Activated gamma-delta T cell treated with Interleukin-2 at 50 U/mL for 16 hours (primary cell): ENCODE data around the gene C22orf15.
A peak's percentile ranks its signal among the peaks of the same experiment; 100 is the strongest.
"Not testable (repeated sequence)": the region's sequence is repeated elsewhere in the genome, so short reads cannot be mapped to it uniquely, and the experiment has no call there.

Experiments used
- DNase-seq: peaks from one replicate; pipeline ENCODE4 v3.0.0-alpha.2; 2020

The C22orf15 gene, protein sequence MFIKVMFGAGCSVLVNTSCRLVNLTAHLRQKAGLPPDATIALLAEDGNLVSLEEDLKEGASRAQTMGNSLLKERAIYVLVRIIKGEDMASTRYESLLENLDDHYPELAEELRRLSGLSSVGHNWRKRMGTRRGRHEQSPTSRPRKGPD

DNA sequence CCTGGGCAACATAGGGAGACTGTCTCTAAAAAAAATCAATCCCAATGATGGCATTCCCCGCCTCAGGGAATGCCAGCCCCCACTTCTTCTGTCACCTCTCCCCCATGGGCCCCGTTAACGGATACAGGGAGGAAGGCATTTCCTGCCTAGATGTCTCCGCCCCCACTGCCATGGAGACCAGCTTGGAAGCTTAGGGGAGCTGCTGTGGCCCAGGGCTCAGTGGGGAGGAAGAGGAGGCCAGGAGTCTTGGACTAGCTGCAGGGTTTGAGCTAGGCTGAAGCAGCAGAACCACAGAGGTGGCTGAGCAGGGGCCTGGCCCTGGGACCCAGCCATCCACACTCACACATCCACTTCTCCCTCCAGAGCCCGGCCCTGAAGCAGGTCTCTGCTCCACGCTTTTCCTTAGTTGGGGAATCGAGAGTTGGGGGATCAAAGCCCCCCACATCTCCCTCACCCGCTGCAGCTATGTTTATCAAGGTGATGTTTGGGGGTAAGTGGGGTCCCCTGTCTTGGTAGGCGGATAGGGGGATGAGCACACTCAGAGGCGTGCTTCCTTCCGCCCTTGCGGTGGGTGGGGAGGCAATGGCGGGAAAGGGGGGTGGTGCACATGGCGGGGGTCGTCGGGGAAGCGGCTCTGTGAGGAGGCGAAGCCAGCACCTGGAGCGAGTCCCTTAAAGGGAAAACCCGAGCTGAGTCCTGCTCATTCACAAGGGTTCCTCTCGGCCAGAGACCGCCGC lies at the start of gene C22orf15:
Gene C22orf15 (plus strand): TSS at position 149 of the 737 bp plus-strand sequence. CDS start 317 bp downstream, at position 466.
- DNase-seq: peak; percentile 19

DNA sequence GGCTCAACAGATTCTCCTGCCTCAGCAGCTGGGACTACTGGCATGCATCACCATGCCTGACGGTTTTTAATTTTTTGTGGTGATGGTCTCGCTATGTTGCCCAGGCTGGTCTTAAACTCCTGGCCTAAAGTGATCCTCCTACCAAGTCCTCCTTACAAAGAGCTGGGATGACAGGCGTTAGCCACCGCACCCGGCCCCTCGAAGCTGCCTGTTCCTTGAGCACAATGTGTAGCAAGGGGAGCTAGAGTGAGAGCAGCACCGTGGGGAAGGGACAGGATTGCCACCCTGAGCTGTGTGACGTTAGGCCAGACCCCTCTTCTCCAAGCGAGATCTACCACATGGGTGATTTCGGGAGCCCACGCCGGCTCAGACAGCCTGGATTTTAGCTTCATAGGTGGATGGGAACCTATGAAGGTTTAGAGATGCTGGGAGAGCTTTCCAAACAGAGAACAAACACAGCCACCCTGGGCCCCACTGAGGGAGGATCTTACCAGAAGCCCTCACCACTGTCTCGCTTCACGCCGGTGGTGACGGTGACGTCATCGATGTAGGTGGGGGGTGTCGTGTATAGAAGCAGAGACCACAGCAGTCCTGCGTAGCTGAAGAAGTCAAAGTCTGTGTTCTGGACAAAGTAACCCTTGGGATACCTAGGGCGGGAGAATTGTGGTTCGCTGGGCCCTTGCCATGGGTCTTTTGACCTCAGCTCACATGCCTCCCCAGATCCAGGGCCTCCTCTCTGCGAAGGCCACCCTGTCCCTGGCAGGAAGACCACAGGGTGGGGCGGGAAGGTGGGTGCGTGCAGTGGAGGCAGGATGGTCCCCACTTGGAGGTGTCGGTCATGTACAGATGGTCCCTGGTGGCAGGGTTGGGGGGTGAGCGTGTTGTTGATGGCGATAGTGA lies 48.8 kb upstream of the C22orf15 start:
- DNase-seq: no peak

DNA sequence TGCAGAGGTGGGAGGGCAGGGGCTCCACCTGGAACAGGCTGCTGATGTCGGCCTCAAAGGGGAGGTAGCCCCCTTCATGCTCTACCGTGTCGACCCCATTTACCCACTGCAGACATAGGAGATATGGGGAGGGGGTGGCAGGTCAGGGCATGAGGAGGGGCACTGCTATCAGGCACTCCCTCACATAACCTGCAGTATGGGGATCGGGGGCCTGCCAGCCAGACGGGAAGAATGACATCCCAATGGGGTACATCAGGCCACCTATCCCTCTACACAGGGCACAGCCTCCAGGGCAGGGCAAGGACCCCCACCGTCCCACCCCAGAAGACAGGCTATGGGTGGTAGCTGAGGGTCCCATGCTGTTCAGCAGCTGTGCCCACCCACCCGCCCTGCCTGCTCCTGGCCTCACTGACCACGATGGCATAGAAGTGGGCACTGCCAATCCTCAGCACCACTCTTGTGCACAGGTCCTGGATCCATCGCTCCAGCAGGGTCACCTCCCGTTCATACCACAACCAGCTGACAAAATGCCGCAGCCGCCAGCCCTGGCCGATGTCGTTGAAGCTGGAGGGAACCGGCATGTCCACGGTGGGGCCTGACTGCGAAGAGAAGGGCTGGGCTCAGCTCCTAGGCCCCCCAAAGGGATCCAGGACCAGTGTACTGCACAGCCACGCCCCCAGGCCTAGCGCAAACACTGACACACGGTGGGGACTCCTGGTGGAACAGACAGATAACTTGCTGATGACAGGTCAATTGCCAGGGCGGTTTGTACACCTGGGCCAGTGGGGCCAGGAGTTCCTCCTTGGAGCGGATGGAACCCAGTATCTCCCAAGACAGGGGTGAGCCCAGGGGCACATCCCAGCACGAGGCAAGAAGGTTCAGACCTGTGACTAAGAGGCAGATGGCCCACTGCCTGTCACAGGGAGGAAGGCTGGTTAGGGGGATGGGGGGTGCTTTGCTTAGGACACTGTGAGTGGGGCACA lies 47.9 kb upstream of the C22orf15 start:
- no peak for DNase-seq

DNA sequence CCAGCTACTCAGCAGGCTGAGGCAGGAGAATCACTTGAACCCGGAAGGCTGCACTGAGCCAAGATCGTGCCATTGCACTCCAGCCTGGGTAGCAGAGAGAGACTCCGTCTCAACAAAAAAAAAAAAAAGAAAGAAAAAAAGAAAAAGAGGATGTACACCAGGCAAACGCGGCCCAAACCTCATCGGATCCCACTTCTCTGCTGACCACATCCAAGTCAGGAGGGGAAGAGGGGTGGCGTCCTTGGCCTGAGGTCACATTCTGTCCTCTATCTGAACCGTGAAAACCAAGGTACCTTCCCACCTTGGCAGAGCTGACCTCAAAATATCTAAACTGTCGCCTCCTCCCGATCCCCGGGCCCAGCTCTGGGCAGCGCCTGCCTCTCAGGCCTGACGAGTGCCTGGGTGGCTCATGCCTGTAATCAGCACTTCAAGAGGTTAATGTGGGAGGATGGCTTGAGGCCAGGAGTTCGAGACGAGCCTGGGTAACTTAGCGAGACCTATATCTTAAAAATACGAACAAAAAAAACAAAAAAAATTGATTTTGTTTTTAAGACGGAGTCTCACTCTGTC lies 46.9 kb upstream of the C22orf15 start:
- no peak for DNase-seq

DNA sequence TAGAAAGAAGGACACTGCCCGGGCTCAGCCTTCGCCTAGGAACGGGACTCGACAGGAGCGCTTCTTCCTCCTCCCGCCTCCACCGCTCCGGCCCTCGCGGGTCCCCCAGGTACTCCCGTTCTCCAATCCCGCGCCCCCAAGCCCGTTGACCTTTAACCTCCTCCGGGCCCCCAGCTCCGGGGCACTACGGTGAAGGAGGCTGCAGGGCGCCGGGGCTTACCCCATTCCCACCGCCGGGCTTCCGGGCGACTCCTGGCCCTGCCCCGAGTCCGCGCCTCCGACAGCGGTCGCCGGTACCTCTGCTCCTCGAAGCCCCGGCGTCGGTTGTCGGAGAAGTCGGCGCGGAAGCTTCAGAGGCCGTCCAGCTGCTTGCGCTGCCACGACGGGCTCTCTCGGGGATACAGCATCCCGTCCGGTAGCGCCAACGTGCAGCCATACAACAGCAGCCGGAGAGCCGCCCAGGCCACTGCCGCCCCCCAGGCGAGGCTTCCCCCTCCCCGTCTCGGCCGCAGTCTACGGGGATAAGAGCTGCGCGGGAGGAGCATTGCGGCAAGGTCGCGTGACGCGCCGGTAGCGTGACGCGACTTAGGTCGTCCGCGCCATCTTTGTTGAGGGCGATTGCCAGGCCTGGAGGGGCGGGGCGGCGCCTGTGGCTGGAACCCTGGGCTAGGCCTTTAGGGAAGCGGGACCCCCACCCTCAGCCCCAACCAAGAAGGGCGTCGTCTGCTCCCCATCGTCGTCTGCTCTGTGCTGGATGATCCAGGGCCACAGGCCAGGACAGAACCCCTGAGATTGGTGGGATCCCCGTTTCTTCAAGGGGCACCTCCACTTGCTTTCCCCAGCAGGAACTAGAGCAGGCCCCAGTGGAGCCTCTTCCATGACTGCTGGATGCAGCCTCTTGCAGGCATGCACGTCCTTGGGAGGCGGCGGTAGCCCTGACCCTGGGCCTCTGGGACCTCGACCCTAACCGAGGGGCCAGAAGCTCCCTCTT lies 45.7 kb upstream of the C22orf15 start:
- DNase-seq: peak; percentile 75

DNA sequence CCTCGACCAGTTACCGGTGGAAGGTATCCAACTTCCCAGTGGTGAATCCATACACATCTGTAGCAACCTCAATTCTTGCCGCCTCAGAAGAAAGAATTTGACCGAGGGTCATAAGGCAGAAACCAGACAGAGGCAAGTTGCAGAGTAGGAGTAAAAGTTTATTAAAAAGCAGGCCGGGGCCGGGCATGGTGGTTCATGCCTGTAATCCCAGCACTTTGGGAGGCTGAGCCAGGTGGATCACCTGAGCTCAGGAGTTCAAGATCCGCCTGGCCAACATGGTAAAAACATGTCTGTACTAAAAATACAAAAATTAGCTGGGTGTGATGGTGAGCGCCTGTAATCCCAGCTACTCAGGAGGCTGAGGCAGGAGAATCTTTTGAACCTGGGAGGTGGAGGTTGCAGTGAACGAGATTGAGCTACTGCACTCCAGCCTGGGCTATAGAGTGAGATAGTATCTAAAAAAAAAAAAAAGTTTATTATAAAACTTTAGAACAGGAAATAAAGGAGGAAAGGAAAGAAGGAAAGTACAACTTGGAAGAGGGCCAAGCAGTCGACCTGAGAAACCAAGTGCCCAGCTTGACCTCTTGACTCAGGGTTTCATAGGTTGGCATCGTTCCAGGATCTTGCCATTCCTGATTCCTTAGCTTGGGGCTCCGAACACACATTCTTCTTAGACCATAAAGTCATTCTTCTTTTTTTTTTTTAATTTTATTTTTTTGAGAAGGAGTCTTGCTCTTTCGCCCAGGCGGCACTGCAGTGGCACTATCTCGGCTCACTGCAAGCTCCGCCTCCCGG lies 44.2 kb upstream of the C22orf15 start:
- no peak for DNase-seq

DNA sequence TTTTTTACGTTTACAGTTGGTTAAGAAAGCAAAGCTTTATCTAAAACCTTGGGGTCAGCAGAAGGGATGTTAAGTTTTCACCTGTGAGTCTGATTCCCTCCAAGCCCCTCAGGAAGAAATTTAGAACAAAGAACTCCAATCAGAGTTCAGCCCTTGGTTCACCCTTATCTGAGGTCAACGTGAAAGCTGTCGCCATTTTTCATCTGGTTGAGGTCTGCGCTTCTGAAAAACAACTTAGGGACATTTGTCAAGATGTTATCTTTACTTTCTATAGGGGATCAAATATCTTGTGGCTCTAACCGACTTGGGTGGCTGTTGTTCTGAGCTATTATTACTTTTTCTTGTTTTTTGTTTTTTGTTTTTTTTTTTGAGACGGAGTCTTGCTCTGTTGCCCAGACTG lies 41.9 kb upstream of the C22orf15 start:
- no peak for DNase-seq

DNA sequence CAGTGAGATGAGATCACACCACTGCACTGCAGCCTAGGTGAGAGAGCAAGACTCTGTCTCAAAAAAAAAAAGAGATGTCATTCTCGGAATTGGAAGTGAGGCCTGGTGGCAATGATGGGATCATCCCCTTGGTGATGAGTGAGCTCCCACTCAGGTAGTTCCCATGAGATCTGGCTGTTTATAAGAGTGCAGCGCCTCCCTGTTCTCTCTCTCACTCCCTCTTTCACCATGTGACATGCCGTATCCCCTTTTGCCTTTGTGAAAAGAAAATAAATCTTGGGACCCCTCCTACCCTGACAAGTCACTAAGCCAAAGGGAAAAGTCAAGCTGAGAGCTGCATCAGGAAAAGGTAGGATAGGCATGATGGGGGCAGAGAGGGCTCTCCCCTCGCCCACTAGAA lies 40.6 kb upstream of the C22orf15 start:
- no peak for DNase-seq

DNA sequence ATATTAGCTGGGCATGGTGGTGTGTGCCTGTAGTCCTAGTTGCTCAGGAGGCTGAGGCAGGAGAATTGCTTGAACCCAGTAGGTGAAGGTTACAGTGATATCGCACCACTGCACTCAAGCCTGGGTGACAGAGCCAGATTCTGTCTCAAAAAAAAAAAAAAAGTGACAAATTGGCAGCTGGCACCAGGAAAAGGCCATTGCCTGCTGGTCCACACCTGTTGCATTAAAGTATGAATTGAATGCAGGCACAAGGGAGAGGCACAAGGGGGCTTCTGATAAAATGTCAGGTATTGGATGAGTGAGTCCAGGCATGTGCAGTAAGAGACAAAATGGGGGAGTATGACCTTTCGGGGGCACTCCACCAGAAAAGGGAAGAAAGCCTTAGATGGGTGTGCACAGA lies 40.1 kb upstream of the C22orf15 start:
- no peak for DNase-seq

DNA sequence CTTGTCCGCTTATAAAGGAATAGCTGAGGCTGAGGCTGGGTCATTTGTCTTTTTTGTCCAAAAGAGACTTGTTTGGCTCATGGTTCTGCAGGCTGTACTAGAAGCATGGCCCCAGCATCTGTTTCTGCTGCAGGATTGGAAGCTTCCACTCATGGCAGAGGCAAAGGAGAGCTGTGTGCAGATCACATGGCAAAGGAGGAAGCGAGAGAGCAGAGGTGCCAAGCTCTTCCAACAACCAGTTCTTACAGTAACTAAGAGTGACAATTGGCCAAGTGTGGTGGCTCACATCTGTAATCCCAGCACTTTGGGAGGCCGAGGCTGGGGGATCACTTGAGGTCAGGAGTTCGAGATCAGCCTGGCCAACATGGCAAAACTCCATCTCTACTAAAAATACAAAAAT lies 34.7 kb upstream of the C22orf15 start:
- DNase-seq: not testable (repeated sequence)

DNA sequence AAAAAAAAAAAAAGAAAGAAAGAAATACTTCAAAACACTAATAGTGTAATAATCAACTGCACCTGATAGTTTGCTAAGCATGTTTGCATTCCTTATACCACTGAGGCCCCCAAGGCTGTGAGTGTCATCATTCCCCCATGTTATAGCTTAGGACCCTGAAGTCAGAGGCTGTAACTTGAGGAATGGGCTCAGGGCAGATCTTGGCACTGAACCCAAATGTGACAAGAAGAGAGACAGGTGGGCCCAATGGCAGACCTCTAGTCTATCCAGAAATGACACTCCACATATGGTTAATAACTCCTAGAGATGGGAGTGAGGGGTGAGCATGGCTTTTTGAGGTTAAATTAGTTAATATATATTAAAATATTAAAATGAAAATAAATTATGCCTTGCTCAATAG lies 25.1 kb upstream of the C22orf15 start:
- no peak for DNase-seq

DNA sequence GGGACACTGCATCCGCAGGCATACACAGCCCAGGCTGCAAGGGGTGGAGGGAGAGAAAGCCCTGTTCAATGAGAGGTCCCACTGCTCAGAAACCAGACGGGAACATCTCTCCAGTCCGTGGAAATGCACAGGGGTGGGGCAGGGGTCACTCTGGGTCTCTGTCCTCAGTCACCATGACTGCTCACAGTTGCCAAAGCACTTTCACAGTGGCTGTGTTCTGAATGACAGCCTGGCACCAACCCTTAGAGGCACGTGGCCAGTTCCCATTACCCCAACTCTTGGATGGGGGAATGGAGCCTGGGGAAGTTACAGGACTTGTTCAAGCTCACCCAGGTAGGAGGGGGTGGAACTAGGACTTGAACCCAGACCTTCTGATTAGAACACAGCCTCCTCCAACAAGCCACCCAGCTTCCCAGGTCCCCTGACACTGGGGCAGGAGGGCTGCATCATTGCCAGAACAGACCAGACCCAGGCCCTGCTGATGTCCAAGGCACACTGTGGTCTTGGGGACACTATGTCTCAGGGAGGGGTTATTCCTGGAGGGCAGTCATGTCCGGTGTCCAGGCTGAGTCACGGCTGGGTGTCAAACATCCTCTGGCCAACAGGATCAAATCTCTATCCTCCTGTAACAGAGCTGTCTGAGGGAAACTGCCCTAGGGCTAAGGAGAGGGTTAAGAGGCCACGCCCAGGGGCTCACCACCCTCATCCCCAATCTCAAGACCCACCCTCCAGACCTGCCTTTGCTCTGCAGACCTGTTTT lies 20.1 kb upstream of the C22orf15 start:
- no peak for DNase-seq

DNA sequence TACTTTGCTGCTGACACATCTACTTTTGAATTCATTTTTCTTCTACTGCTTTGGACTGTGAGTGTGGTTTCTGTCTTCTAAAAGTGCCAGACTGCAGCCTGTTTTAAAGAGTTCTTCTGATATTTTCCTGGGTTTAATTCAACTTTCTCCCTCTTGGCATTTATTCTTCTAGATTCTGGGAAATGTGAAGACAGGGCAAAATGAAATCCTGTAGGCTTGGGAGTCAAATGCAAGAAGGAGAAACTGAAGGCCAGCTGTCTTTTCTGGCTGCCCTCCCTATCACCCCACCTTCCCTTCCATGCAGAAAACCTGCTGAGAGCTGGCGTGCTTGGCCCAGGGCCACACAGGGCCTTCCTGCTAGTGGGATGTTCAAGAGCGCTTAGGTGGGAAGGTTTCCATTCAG lies 19.5 kb upstream of the C22orf15 start:
- DNase-seq: no peak

DNA sequence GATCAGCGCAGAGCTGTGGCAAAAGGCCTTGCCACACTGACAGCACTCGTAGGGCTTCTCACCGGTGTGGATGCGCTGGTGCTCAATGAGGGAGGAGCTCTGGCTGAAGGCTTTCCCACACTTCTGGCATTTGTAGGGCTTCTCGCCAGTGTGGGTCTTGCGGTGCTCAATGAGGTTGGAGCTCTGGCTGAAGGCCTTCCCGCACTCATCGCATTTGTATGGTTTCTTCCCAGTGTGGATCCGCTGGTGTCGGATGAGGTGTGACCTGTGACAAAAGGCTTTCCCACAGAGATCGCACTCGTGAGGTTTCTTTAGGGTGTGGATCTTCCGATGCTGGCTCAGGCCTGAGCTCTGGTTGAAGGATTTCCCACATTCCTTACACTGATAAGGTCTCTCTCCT lies 18.8 kb upstream of the C22orf15 start:
- no peak for DNase-seq

DNA sequence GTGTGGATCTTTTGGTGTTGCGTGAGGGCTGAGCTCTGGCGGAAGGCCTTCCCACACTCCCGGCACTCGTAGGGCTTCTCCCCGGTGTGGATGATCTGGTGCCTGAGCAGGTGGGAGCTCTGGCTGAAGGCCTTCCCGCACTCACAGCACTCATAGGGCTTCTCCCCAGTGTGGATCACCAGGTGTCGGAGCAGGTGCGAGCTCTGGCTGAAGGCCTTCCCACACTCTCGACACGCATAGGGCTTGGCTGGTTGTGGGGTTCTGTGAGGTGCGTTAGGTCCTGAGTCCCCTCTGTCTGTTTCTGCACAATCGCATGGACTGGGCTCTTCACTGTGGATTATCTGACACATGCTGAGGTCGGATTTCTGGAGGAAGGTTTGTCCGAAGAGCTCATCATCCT lies 18.3 kb upstream of the C22orf15 start:
- no peak for DNase-seq

DNA sequence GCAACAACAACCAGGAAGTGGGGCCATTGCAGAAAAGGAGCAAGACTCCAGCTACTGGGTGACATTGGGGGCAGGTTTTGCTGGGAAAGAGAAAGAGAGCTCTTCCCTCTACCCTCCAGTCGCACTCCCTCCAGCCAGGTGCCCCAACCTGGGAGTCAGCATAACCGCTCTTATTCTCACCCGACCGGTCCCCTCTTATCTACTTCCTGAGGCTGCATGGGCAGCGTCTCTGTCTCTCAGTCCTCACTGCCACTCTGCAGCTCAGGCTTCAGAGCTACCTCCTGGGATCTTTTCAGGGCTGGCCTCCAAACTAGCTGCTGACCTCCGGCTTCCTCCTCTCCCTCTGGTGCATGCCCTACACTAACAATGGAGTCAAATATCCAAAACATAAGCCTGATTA lies 17.0 kb upstream of the C22orf15 start:
- DNase-seq: no peak

DNA sequence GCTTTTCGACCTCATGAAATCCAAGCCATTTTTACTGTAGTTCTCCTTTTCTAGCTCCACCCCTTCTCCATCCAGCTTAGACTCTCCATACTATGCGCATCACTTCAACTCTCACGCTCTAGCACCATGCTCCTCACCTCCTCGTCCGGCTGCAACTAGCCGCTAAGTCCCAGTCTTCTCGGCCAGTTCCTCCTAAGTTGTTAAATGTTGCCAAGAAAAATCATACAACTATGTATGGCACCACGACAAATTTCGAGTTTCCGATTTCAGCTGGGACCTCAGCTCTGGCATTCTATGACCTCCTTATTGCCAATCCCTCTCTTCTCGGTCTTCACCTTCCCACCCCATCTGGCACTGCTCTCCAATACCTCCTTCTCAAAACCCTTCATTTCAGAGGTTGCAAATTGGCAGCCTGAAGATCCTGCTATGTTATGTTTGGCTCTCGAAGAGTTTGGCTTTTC lies 12.9 kb upstream of the C22orf15 start:
- no peak for DNase-seq

DNA sequence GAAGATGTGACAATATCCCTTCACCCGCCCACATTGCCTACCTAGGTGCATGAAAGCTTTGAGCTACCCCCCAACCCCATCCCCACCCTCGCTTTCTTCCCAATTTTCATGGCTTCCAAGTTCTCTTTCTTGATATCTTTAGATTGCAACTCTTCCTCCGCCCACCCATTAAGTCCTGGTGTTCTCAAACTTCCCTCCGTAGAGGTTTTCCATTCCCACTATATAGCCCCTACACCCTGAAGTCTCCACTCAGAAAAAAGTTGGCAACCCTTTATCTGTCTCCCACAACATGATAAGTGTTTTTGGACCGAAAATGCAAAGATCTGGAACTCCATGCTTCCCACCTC lies 12.4 kb upstream of the C22orf15 start:
- DNase-seq: no peak

DNA sequence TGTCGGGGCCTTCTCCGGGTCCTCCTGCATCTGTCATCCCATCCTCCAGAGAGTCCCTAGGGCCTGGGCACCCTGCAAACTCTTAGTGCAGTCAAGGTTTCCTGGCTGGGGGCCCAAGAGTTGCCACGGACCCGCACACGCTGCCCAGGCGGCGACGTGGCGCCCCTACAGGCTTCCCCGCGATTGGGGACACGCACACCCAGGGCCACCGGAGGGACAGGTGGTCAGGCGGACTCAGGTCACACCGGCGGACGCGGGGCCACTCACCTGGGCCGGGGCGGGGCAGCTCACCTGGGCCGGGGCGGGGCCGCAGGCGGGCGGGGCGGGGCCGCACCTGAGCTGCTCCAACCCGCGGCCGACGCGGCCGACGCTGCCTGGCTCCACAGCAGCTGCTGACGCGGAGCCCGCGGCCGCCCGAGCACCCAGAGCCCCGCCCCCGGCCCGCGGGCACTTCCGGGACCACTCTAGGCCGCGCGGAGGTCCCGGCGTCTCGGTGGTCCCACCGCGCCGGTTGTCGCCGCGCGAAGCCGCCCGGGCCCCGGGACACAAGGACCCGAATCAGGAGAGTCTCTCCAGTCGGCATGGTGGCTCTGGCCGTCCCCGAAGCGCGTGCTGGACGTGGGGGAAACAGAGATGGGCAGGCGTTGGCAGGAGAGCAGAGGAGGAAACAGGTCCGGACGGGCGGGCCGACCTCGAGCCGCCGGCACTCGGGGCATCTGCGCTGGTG lies 11.9 kb upstream of the C22orf15 start, which contains the start of gene ZNF70:
Gene ZNF70 (minus strand): TSS at position 399 of the 727 bp plus-strand sequence. CDS start 5,972 bp downstream, outside the sequence.
- DNase-seq: peak; percentile 85
